ENCODE data around the gene MTARC1.

DNA sequence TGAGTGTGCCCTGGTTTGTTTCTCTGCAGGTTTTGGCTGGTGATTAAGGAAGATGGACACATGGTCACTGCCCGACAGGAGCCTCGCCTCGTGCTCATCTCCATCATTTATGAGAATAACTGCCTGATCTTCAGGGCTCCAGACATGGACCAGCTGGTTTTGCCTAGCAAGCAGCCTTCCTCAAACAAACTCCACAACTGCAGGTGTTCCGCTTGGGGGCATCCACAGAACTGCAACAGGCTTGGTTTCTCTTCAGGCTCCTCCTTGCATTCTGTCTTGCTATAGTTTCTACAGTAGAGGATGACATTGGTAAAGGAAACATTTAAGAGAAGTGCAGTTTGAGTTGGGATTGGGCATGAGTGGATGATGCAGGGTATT, 31.8 kb upstream of the MTARC1 start:
- TF ChIP-seq POLR2AphosphoS5 (IDR thresholded peaks at IDR 0.05) = no peak
- no peak for TF ChIP-seq POLR2A (IDR thresholded peaks at IDR 0.05)
- no peak for TF ChIP-seq CTCF (IDR thresholded peaks at IDR 0.05 in 8 of 11, conservative IDR thresholded peaks at IDR 0.05 in 3 of 11)
